GM12878 (cell line): ENCODE data around the gene REPIN1. TPM values are rescaled to one million over a fixed set of nuclear protein-coding genes. Genes with fewer than 3 reads are reported as not detected.

ENCODE experiments used
- ATAC-seq: fragments of 200-7000 bp; cut with Tn5 transposase; 3 replicates; pipeline ENCODE4 v1.9.1; 2020; ENCODE audit warnings: mild to moderate bottlenecking, moderate library complexity
- BruUV-seq: library from RNA; stranded (reverse); fragments of 400-500 nt; replicated peaks from 2 replicates; lab custom pipeline; 2021; lab: Mats Ljungman, UMichigan
- CTCF ChIA-PET: fragments of 300-600 bp; sonication (Branson Sonifier 250); formaldehyde crosslinking; extraction: SDS; loops from one replicate; lab custom pipeline; 2021; ENCODE audit warnings: inconsistent platforms; lab: Yijun Ruan, JAX
- POLR2A ChIA-PET: fragments of 350-600 bp; formaldehyde crosslinking; extraction: SDS; loops from one replicate; lab custom pipeline; 2021; ENCODE audit warnings: inconsistent platforms; lab: Charles Lee
- RAD21 ChIA-PET: fragments of 300-600 bp; sonication (Branson Sonifier 250); formaldehyde crosslinking; loops from one replicate; lab custom pipeline; 2023; ENCODE audit warnings: antibody characterized with exemption; ENCODE audit not compliant: unreplicated experiment; lab: Charles Lee
- SMC1A ChIA-PET: fragments of 300-600 bp; sonication (Branson Sonifier 250); formaldehyde crosslinking; loops from one replicate; lab custom pipeline; 2023; ENCODE audit not compliant: unreplicated experiment, uncharacterized antibody; lab: Charles Lee
- DNase-seq: peaks from one replicate; pipeline ENCODE4 v3.0.0-alpha.2; 2011; ENCODE audit warnings: low read depth, low spot score
- FAIRE-seq: peaks from 3 replicates; lab custom pipeline; 2011; peaks lifted over from hg19 to GRCh38; lab: Jason Lieb, UNC
- H2AFZ ChIP-seq: 2 replicates; pipeline ENCODE4 v1.6.0; 2011; ENCODE audit warnings: low read depth, low read length, control low read depth; ENCODE audit not compliant: control insufficient read depth
- H3K27ac ChIP-seq: 2 replicates; pipeline ENCODE4 v1.5.1; 2011; ENCODE audit warnings: control low read depth; ENCODE audit not compliant: control insufficient read depth, insufficient read depth
- H3K27me3 ChIP-seq, 2 experiments: replicated peaks in 1 of 2; 2 replicates each; pipeline versions ENCODE4 v1.6.0 to v1.6.1; 2011; ENCODE audit warnings: low read length in 1 of 2; ENCODE audit not compliant: control insufficient read depth in 2 of 2, insufficient read depth in 2 of 2
- H3K36me3 ChIP-seq, 2 experiments: 2 replicates each; pipeline ENCODE4 v1.5.1; 2011; ENCODE audit warnings: low read length in 1 of 2; ENCODE audit not compliant: control insufficient read depth in 2 of 2, insufficient read depth in 2 of 2
- H3K4me1 ChIP-seq: 2 replicates; pipeline ENCODE4 v1.6.1; 2011; ENCODE audit warnings: mild to moderate bottlenecking, low read length, moderate library complexity, mixed read lengths; ENCODE audit not compliant: control insufficient read depth, insufficient read depth
- H3K4me2 ChIP-seq: 2 replicates; pipeline ENCODE4 v1.6.0; 2011; ENCODE audit warnings: control low read depth; ENCODE audit not compliant: control insufficient read depth, insufficient read depth
- H3K4me3 ChIP-seq: fragments of 200-600 bp; sonication (generic); 2 replicates; pipeline ENCODE4 v1.5.1; 2016
- H3K79me2 ChIP-seq: 2 replicates; pipeline ENCODE4 v1.6.0; 2011; ENCODE audit warnings: low read length; ENCODE audit not compliant: control insufficient read depth, insufficient read depth
- H3K9ac ChIP-seq: 2 replicates; pipeline ENCODE4 v1.8.0; 2011; ENCODE audit warnings: low read length, control low read depth, mixed read lengths; ENCODE audit not compliant: control insufficient read depth, insufficient read depth
- H3K9me3 ChIP-seq: replicated peaks from 3 replicates; pipeline ENCODE4 v1.5.1; 2011; ENCODE audit warnings: mild to moderate bottlenecking, low read length; ENCODE audit not compliant: control insufficient read depth, insufficient read depth
- H4K20me1 ChIP-seq: 2 replicates; pipeline ENCODE4 v1.6.0; 2011; ENCODE audit not compliant: control insufficient read depth, insufficient read depth
- HCFC1 ChIP-seq: fragments of 150-350 bp; IDR thresholded peaks from 2 replicates; pipeline ENCODE4 v1.6.1; 2014; ENCODE audit warnings: low read length
- HDAC6 ChIP-seq: fragments of 200-600 bp; sonication (generic); IDR thresholded peaks from one replicate; pipeline ENCODE4 v1.8.0; 2017; ENCODE audit warnings: antibody characterized with exemption; ENCODE audit not compliant: unreplicated experiment
- IRF3 ChIP-seq: fragments of 450-650 bp; IDR thresholded peaks from 2 replicates; pipeline ENCODE4 v1.6.1; 2014; ENCODE audit warnings: mild to moderate bottlenecking
- MAX ChIP-seq: IDR thresholded peaks from 2 replicates; pipeline ENCODE4 v1.6.1; 2012; ENCODE audit warnings: low read depth, low read length, improper control_type of control experiment
- MLLT1 ChIP-seq: fragments of 450-650 bp; IDR thresholded peaks from 2 replicates; pipeline ENCODE4 v1.6.1; 2016; ENCODE audit warnings: mild to moderate bottlenecking
- NR2C1 ChIP-seq: fragments of 450-650 bp; IDR thresholded peaks from 2 replicates; pipeline ENCODE4 v1.6.1; 2017; ENCODE audit warnings: antibody characterized with exemption, mild to moderate bottlenecking, moderate library complexity
- SIX5 ChIP-seq: IDR thresholded peaks from 2 replicates; pipeline ENCODE4 v1.6.1; 2011; ENCODE audit warnings: mild to moderate bottlenecking, low read depth, low read length, moderate library complexity; ENCODE audit not compliant: severe bottlenecking
- STAT1 ChIP-seq: fragments of 450-650 bp; conservative IDR thresholded peaks from 2 replicates; pipeline ENCODE4 v1.6.1; 2014; ENCODE audit warnings: antibody characterized with exemption, mild to moderate bottlenecking
- SUPT20H ChIP-seq: IDR thresholded peaks from 2 replicates; pipeline ENCODE4 v1.6.1; 2011; ENCODE audit warnings: low read depth, mild to moderate bottlenecking, low read length, moderate library complexity, borderline replicate concordance; ENCODE audit not compliant: control insufficient read depth
- ZBTB4 ChIP-seq: fragments of 450-650 bp; formaldehyde crosslinking; IDR thresholded peaks from 2 replicates; pipeline ENCODE4 v1.4.0; 2022; ENCODE audit warnings: mild to moderate bottlenecking, moderate library complexity
- WGBS: methylation state at CpG from one replicate; pipeline ENCODE4 v1.1.6; 2016; ENCODE audit warnings: low lambda C conversion rate; ENCODE audit not compliant: insufficient replicate concordance, insufficient coverage; ENCODE audit errors: missing lambda C conversion rate; 5-methylcytosine and 5-hydroxymethylcytosine counted together
- in situ Hi-C: fragments of 300-500 bp; cut with MboI; formaldehyde crosslinking; loops from 9 replicates; pipeline ENCODE4 v1.14.3; 2018; ENCODE audit warnings: mixed read lengths
- intact Hi-C: fragments of 100-400 bp; cut with micrococcal nuclease; formaldehyde crosslinking; loops from one replicate; pipeline ENCODE4 v1.14.2; 2022; ENCODE audit not compliant: unreplicated experiment
- polyA plus RNA-seq, 11 experiments: library from polyadenylated mRNA; depleted of rRNA in 4 of 11; unstranded in 6 of 11; stranded (reverse) in 5 of 11; fragments of >200 nt; fragmentation: Nextera tagmentation in 4 of 11; fragmentation: Illumina TruSeq in 1 of 11; extraction: Ambion mirVana in 4 of 11; extraction: Trizol in 1 of 11; gene quantifications; 1 replicate in 1 of 11; 2 replicates in 10 of 11; pipeline versions ENCODE4 v1.2.1 to v1.2.3, GENCODE V29; 2011 to 2016; ENCODE audit warnings: inconsistent platforms in 2 of 11, missing spikeins in 2 of 11, low read depth in 1 of 11
- total RNA-seq, 4 experiments: library from RNA; depleted of rRNA in 3 of 4; stranded (reverse); fragments of >200 nt in 3 of 4; fragmentation: Illumina TruSeq in 1 of 4; extraction: Trizol in 1 of 4; gene quantifications; 2 replicates each; pipeline versions ENCODE4 v1.2.1 to v1.2.3, GENCODE V29; 2013 to 2021

The REPIN1 gene
- total and polyA plus RNA-seq, 10 of the 15 experiments (the other 5 are each of a cell fraction or from before 2014, with no cell fraction given): 5.1 to 172 (median 76.9) TPM

- TF ChIP-seq MLLT1 (no peak), HDAC6 (no peak), SIX5 (no peak), NR2C1 (no peak)
Observed at GRCh38 chr7:150393325-150393724, 24.7 kb downstream of the REPIN1 start (continued).

- no peaks in the 10 kb centered on the region; the same call in 1 of the 2 replicates for H4K20me1 ChIP-seq
- H3K4me3 ChIP-seq: no peak overlapping the region
- ChIA-PET CTCF (no interaction called here), SMC1A (interaction anchor here (0.9 kb wide), 1 partner anchor 10 kb away, joined by 3 read pairs; no protein-coding TSS in a partner anchor), POLR2A (no interaction called here), RAD21 (no interaction called here)
- BruUV-seq: no TSS peak
- H3K9ac ChIP-seq: no peak overlapping the region
- H3K27ac ChIP-seq: no peak overlapping the region
- in situ Hi-C loops (no loop called here), intact Hi-C loops (no loop called here)
- H3K27me3 ChIP-seq: no peaks in the 10 kb centered on the region
- H3K36me3 ChIP-seq: peaks cover 0 to 12% of the 10 kb centered on the region in 2 experiments; a peak in 3 of 4 replicates
- no peak for TF ChIP-seq STAT1
- TF ChIP-seq SUPT20H: no peak
- no peak for TF ChIP-seq IRF3
- TF ChIP-seq ZBTB4 (CRISPR knock-in tag): no peak
- TF ChIP-seq HCFC1: no peak
- no peak for TF ChIP-seq MAX
- DNase-seq (no peak), ATAC-seq (no peak), FAIRE-seq (no peak)
- no peak overlapping the region for H2AFZ ChIP-seq
- peaks cover 18% of the 10 kb centered on the region for H3K4me1 ChIP-seq
- WGBS: 98% methylated on average over 14 of the region's 20 CpGs
- H3K9me3 ChIP-seq: no peaks in the 10 kb centered on the region
- H3K79me2 ChIP-seq: no peaks in the 10 kb centered on the region
- no peak overlapping the region for H3K4me2 ChIP-seq
Observed at GRCh38 chr7:150396426-150396825, 27.8 kb downstream of the REPIN1 start.
